Measurements from ENCODE around the gene MTFMT.

MTFMT gene

GRCh38 chr15:65038428-65038827, 9.0 kb upstream of the MTFMT start:
- no peak for DNase-seq (ENCODE audit: low read depth)
- TF ChIP-seq, protein P1, sequence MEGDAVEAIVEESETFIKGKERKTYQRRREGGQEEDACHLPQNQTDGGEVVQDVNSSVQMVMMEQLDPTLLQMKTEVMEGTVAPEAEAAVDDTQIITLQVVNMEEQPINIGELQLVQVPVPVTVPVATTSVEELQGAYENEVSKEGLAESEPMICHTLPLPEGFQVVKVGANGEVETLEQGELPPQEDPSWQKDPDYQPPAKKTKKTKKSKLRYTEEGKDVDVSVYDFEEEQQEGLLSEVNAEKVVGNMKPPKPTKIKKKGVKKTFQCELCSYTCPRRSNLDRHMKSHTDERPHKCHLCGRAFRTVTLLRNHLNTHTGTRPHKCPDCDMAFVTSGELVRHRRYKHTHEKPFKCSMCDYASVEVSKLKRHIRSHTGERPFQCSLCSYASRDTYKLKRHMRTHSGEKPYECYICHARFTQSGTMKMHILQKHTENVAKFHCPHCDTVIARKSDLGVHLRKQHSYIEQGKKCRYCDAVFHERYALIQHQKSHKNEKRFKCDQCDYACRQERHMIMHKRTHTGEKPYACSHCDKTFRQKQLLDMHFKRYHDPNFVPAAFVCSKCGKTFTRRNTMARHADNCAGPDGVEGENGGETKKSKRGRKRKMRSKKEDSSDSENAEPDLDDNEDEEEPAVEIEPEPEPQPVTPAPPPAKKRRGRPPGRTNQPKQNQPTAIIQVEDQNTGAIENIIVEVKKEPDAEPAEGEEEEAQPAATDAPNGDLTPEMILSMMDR (conservative IDR thresholded peaks at IDR 0.05; ENCODE audit: control insufficient read depth, insufficient read depth, low read depth, low read length), result no peak
- H3K4me3 ChIP-seq (ENCODE audit: control insufficient read depth, low read depth, low read length), result no peak overlapping the region

DNA sequence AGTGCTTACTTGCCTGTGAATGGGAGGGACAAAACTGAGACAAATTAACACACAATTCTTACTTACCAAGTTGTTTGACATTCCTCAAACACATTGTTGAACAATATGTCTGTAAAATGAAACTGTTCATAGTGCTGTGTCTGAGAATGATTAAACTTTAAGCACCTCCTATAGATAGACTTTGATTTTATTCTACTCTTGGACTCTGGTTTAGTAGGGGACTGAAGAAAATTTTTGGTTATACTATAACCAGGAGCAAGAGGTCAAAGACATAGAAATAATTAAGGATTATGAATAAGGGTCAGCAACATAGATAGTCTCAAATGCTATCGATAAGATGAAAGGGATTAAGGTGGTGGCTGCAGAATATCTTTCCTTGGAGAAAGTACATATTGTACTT, 7.9 kb upstream of the MTFMT start:
- no peak for DNase-seq (ENCODE audit: low read depth)
- no peak overlapping the region for H3K4me3 ChIP-seq (ENCODE audit: control insufficient read depth, low read depth, low read length)
- TF ChIP-seq, protein P1 (conservative IDR thresholded peaks at IDR 0.05; ENCODE audit: control insufficient read depth, insufficient read depth, low read depth, low read length), result no peak

DNA sequence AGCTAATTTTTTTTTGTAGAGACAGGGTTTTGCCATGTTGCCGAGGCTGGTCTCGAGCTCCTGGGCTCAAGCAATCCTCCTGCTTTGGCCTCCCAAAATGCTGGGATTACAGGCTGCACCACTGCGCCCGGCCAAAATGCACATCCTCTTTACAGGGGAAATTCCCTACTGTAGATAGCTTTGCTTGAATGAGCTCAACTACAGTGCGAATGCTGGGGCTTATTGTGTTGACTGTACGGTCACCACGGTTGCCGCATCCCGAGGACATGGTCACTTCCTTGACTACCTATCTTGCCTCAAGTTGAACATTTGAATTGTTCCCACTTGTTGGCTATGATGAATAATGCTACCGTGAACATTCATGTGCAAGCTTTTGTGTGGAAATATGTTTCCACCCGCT, 5.3 kb upstream of the MTFMT start:
- H3K4me3 ChIP-seq (ENCODE audit: control insufficient read depth, low read depth, low read length), result no peak overlapping the region
- TF ChIP-seq, protein P1 (conservative IDR thresholded peaks at IDR 0.05; ENCODE audit: control insufficient read depth, insufficient read depth, low read depth, low read length), result no peak
- DNase-seq (ENCODE audit: low read depth), result no peak

- TF ChIP-seq, protein P1 (conservative IDR thresholded peaks at IDR 0.05; ENCODE audit: control insufficient read depth, insufficient read depth, low read depth, low read length), result peak; percentile 79
- H3K4me3 ChIP-seq (ENCODE audit: control insufficient read depth, low read depth, low read length), result no peak overlapping the region
- DNase-seq (ENCODE audit: low read depth), result peak; percentile 68
These were observed 4.3 kb upstream of the MTFMT start for GRCh38 chr15:65033659-65034269.

DNA sequence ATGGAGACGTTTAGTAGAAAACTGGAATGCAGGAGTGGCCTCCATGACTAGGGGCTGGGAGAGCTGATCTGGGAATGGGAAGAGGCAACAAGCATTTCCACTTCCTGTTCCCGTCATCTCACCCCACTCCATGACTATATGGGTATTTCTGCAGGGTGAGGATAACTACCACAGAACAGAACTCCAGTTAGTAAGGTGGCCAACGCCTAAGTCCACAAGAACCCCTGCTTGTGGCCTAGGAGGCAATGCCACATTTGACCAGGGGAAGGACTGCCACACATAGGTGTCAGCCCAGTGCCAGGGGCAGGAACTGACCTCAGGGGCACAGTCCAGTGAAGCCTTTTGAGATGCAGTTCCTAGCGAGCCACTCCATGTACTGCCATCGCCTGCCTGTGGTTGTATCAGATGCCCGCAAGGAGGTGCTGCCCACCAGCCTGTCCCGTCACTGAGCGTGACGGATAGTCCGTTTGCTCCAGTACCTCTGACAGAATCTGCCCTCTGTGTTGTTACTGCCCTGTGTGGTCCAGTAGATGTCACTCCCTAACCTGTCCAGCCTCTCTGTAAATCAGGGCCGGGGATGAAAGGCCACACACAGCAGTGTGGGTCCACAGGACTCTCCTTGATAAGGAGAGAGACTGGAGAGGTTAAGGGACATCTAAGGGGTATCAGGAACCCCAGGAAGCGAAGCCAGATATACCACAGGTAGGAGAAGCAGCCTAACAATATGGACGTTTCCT, 3.5 kb upstream of the MTFMT start:
- H3K4me3 ChIP-seq (ENCODE audit: control insufficient read depth, low read depth, low read length), result no peak overlapping the region
- TF ChIP-seq, protein P1 (conservative IDR thresholded peaks at IDR 0.05; ENCODE audit: control insufficient read depth, insufficient read depth, low read depth, low read length), result peak; percentile 63
- DNase-seq (ENCODE audit: low read depth), result peak; percentile 68

- peak overlapping the region; percentile 83 for H3K4me3 ChIP-seq (ENCODE audit: control insufficient read depth, low read depth, low read length)
- TF ChIP-seq, protein P1 (conservative IDR thresholded peaks at IDR 0.05; ENCODE audit: control insufficient read depth, insufficient read depth, low read depth, low read length), result no peak
- DNase-seq (ENCODE audit: low read depth), result no peak
These were observed 333 bp upstream of the MTFMT start for GRCh38 chr15:65029736-65030208.
